Measurements from ENCODE around the gene ADH4.
A peak's percentile ranks its signal among the peaks of the same experiment; 100 is the strongest.
"Not testable (repeated sequence)": the region's sequence is repeated elsewhere in the genome, so short reads cannot be mapped to it uniquely, and the experiment has no call there.

The ADH4 gene

DNA sequence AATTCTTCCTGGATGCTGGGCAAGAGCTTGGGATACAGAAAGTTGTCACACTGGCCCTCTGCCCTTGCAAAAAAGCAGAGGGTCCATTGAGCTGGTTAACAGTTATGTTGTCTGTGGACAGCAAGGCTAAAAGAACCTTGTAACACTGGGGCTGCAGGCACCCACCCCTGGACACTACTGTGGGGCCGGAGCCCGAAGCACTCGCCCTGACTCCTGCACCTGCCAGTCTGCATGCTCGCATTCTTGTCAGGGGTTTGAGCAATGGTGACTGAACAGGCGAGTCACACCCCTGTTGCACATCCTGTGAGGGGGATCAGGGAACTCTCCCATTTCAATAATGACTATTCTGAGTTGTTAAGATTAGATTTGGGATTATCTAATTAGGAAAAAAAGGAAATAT lies 23.6 kb downstream of the ADH4 start:
- no peak overlapping the region for H3K27ac ChIP-seq (ENCODE audit: low read depth, low read length)
- H3K9me3 ChIP-seq (ENCODE audit: insufficient read depth, low read length) = no peaks in the 10 kb centered on the region
- H3K9ac ChIP-seq (ENCODE audit: low read length) = no peak overlapping the region
- no peak overlapping the region for H2AFZ ChIP-seq (ENCODE audit: low read depth, low read length, severe bottlenecking)
- H3K9me2 ChIP-seq (replicated peaks; ENCODE audit: insufficient read depth, low read length) = no peaks in the 10 kb centered on the region
- H3K79me2 ChIP-seq (ENCODE audit: insufficient read depth, low read length) = no peaks in the 10 kb centered on the region
- no peaks in the 10 kb centered on the region for H3K27me3 ChIP-seq (ENCODE audit: low read length)
- H3F3A ChIP-seq (ENCODE audit: insufficient read depth) = no peaks in the 10 kb centered on the region
- no peak for TF ChIP-seq EZH2phosphoT487 (conservative IDR thresholded peaks at IDR 0.05; ENCODE audit: low read length)
- TF ChIP-seq, protein P1, sequence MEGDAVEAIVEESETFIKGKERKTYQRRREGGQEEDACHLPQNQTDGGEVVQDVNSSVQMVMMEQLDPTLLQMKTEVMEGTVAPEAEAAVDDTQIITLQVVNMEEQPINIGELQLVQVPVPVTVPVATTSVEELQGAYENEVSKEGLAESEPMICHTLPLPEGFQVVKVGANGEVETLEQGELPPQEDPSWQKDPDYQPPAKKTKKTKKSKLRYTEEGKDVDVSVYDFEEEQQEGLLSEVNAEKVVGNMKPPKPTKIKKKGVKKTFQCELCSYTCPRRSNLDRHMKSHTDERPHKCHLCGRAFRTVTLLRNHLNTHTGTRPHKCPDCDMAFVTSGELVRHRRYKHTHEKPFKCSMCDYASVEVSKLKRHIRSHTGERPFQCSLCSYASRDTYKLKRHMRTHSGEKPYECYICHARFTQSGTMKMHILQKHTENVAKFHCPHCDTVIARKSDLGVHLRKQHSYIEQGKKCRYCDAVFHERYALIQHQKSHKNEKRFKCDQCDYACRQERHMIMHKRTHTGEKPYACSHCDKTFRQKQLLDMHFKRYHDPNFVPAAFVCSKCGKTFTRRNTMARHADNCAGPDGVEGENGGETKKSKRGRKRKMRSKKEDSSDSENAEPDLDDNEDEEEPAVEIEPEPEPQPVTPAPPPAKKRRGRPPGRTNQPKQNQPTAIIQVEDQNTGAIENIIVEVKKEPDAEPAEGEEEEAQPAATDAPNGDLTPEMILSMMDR (IDR thresholded peaks at IDR 0.05; ENCODE audit: insufficient read depth, low read length, poor library complexity, severe bottlenecking) = no peak
- H3K4me2 ChIP-seq (ENCODE audit: low read depth, low read length, poor library complexity, severe bottlenecking) = no peak overlapping the region
- no peak overlapping the region for H3K4me3 ChIP-seq (ENCODE audit: insufficient read depth, low read length, poor library complexity, severe bottlenecking)
- H3K36me3 ChIP-seq (ENCODE audit: low read length) = no peaks in the 10 kb centered on the region
- no peaks in the 10 kb centered on the region for H4K20me1 ChIP-seq (ENCODE audit: low read depth, low read length)

DNA sequence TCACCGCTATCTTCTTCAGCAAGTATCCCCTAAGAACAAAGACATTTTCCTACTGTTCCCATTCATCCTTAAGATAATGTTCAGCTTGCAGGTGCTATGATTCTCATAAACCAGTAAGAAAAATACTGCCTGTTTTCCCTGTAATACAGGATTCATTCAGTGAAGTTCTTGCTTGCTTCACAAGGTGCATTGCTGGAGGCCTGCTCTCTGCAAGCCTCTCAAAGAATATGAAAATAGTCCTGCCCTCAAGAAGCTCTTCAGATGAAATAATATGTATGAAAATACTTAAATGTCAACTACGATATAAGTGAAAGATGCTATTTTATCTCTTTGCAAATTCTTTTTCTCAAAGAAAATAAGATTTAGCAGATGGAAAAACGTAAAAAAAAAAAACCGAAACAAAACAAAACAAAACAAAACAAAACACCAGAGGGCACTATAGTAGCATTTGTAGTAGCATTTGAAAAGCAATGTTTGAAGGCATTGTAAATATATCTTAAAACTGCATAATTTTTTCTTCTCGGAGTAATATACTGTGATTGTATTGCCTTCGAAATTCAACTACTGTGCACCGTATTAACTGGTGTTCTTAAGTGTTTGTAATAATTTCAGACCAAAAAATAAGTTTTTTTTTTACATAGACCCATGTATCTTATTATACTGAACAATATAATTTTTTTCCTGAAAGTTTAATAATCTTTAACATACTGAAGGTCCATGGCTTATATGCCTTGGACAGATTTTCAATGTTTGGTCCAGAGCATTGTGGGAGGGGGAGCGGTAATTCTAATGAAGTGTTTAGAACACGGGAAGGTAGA lies 26.0 kb downstream of the ADH4 start:
- Histone ChIP-seq H3K9me2 (replicated peaks; ENCODE audit: insufficient read depth, low read length) (no peaks in the 10 kb centered on the region), H3K9ac (ENCODE audit: low read length) (no peak overlapping the region), H3K36me3 (ENCODE audit: low read length) (no peaks in the 10 kb centered on the region), H3K4me3 (ENCODE audit: insufficient read depth, low read length, poor library complexity, severe bottlenecking) (no peak overlapping the region), H3K4me2 (ENCODE audit: low read depth, low read length, poor library complexity, severe bottlenecking) (peak overlapping the region; percentile 17), H2AFZ (ENCODE audit: low read depth, low read length, severe bottlenecking) (no peak overlapping the region), H3K27me3 (ENCODE audit: low read length) (no peaks in the 10 kb centered on the region), H3K79me2 (ENCODE audit: insufficient read depth, low read length) (no peaks in the 10 kb centered on the region), H4K20me1 (ENCODE audit: low read depth, low read length) (no peaks in the 10 kb centered on the region), H3K27ac (ENCODE audit: low read depth, low read length) (no peak overlapping the region), H3F3A (ENCODE audit: insufficient read depth) (no peaks in the 10 kb centered on the region), H3K9me3 (ENCODE audit: insufficient read depth, low read length) (no peaks in the 10 kb centered on the region)
- TF ChIP-seq EZH2phosphoT487 (conservative IDR thresholded peaks at IDR 0.05; ENCODE audit: low read length) = no peak
- TF ChIP-seq, protein P1 (IDR thresholded peaks at IDR 0.05; ENCODE audit: insufficient read depth, low read length, poor library complexity, severe bottlenecking) = no peak

DNA sequence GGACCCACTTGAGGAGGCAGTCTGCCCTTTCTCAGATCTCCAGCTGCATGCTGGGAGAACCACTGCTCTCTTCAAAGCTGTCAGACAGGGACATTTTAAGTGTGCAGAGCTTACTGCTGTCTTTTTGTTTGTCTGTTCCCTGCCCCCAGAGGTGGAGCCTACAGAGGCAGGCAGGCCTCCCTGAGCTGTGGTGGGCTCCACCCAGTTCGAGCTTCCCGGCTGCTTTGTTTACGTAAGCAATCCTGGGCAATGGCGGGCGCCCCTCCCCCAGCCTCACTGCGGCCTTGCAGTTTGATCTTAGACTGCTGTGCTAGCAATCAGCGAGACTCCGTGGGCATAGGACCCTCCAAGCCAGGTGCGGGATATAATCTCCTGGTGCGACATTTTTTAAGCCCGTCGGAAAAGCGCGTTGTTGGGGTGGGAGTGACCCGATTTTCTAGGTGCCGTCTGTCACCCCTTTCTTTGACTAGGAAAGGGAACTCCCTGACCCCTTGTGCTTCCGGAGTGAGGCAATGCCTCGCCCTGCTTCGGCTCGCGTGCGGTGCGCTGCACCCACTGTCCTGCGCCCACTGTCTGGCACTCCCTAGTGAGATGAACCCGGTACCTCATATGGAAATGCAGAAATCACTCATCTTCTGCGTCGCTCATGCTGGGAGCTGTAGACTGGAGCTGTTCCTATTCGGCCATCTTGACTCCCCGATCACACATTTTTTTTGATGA lies 26.8 kb downstream of the ADH4 start:
- H3K9me3 ChIP-seq (ENCODE audit: insufficient read depth, low read length); H3K36me3 ChIP-seq (ENCODE audit: low read length); H2AFZ ChIP-seq (ENCODE audit: low read depth, low read length, severe bottlenecking); H3K4me2 ChIP-seq (ENCODE audit: low read depth, low read length, poor library complexity, severe bottlenecking); H3K4me3 ChIP-seq (ENCODE audit: insufficient read depth, low read length, poor library complexity, severe bottlenecking); H3K27me3 ChIP-seq (ENCODE audit: low read length); H3K27ac ChIP-seq (ENCODE audit: low read depth, low read length); H3K9me2 ChIP-seq (replicated peaks; ENCODE audit: insufficient read depth, low read length); H4K20me1 ChIP-seq (ENCODE audit: low read depth, low read length); H3K9ac ChIP-seq (ENCODE audit: low read length); H3F3A ChIP-seq (ENCODE audit: insufficient read depth); H3K79me2 ChIP-seq (ENCODE audit: insufficient read depth, low read length): not testable (repeated sequence)

DNA sequence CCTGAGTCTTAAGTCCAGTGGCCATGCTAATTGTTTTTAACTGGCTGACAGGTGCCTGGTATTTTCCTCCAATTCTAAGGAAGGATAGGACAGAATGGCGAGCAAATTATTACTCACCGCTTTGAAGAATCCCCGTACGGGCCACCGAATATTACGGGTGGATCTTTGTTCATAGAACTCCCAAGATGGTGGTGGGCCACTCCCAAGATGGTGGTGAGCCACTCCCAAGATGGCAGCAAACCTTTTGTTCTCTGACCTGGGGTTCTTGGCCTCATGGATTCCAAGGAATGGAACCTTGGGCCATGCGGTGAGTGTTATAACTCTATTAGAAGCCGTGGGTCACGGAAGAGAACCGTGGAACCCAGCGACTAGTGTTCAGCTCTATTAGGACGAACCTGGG lies 34.8 kb downstream of the ADH4 start:
- not testable (repeated sequence) for H3F3A ChIP-seq (ENCODE audit: insufficient read depth); H3K9me2 ChIP-seq (replicated peaks; ENCODE audit: insufficient read depth, low read length); H3K4me3 ChIP-seq (ENCODE audit: insufficient read depth, low read length, poor library complexity, severe bottlenecking); H3K27me3 ChIP-seq (ENCODE audit: low read length); H3K9me3 ChIP-seq (ENCODE audit: insufficient read depth, low read length); H3K36me3 ChIP-seq (ENCODE audit: low read length); H3K27ac ChIP-seq (ENCODE audit: low read depth, low read length); H4K20me1 ChIP-seq (ENCODE audit: low read depth, low read length); H3K9ac ChIP-seq (ENCODE audit: low read length); H3K79me2 ChIP-seq (ENCODE audit: insufficient read depth, low read length); H2AFZ ChIP-seq (ENCODE audit: low read depth, low read length, severe bottlenecking); H3K4me2 ChIP-seq (ENCODE audit: low read depth, low read length, poor library complexity, severe bottlenecking)
